HEK293 (cell line): ENCODE results near the gene RACK1.
A peak's percentile ranks its signal among the peaks of the same experiment; 100 is the strongest.

Experiments used
- KLF1 ChIP-seq: fragments of 450-650 bp; formaldehyde crosslinking; IDR thresholded peaks from 2 replicates; pipeline ENCODE4 v1.5.1; 2016; ENCODE audit warnings: missing biosample characterization, missing genetic modification characterization
- ZEB2 ChIP-seq: fragments of 450-650 bp; formaldehyde crosslinking; IDR thresholded peaks from 2 replicates; pipeline ENCODE4 v1.5.1; 2016; ENCODE audit warnings: missing biosample characterization, missing genetic modification characterization
- ZNF146 ChIP-seq: fragments of 450-650 bp; formaldehyde crosslinking; IDR thresholded peaks from 2 replicates; pipeline ENCODE4 v1.5.1; 2016; ENCODE audit warnings: missing biosample characterization, missing genetic modification characterization
- ZNF324 ChIP-seq: fragments of 450-650 bp; formaldehyde crosslinking; IDR thresholded peaks from 2 replicates; pipeline ENCODE4 v1.5.1; 2016; ENCODE audit warnings: missing biosample characterization, missing genetic modification characterization
- ZNF335 ChIP-seq: fragments of 450-650 bp; formaldehyde crosslinking; conservative IDR thresholded peaks from 2 replicates; pipeline ENCODE4 v1.5.1; 2016; ENCODE audit warnings: missing biosample characterization, missing genetic modification characterization
- ZNF394 ChIP-seq: fragments of 450-650 bp; formaldehyde crosslinking; IDR thresholded peaks from 2 replicates; pipeline ENCODE4 v1.5.1; 2016; ENCODE audit warnings: missing biosample characterization, missing genetic modification characterization, mild to moderate bottlenecking, moderate library complexity, borderline replicate concordance
- ZNF501 ChIP-seq: fragments of 450-650 bp; formaldehyde crosslinking; IDR thresholded peaks from 2 replicates; pipeline ENCODE4 v1.5.1; 2016; ENCODE audit warnings: missing biosample characterization, missing genetic modification characterization
- ZNF610 ChIP-seq: fragments of 450-650 bp; formaldehyde crosslinking; IDR thresholded peaks from 2 replicates; pipeline ENCODE4 v1.5.1; 2016; ENCODE audit warnings: missing biosample characterization, missing genetic modification characterization, borderline replicate concordance
- ZNF626 ChIP-seq: fragments of 450-650 bp; sonication (Bioruptor Pico); formaldehyde crosslinking; IDR thresholded peaks from 2 replicates; pipeline ENCODE4 v1.5.1; 2018; ENCODE audit warnings: missing biosample characterization, missing genetic modification characterization, inconsistent platforms
- ZNF677 ChIP-seq: fragments of 450-650 bp; IDR thresholded peaks from 2 replicates; pipeline ENCODE4 v1.5.0; 2018; ENCODE audit warnings: missing biosample characterization, mild to moderate bottlenecking, missing genetic modification characterization, moderate library complexity
- ZNF76 ChIP-seq: fragments of 450-650 bp; formaldehyde crosslinking; IDR thresholded peaks from 2 replicates; pipeline ENCODE4; 2016; ENCODE audit warnings: low read depth, missing biosample characterization, missing genetic modification characterization, borderline replicate concordance
- ZNF776 ChIP-seq: fragments of 450-650 bp; formaldehyde crosslinking; IDR thresholded peaks from 2 replicates; pipeline ENCODE4 v1.5.0; 2017; ENCODE audit warnings: missing biosample characterization, missing genetic modification characterization, borderline replicate concordance
- ZNF785 ChIP-seq: fragments of 450-650 bp; formaldehyde crosslinking; IDR thresholded peaks from 2 replicates; pipeline ENCODE4 v1.5.1; 2016; ENCODE audit warnings: missing biosample characterization, missing genetic modification characterization
- TF ChIP-seq, protein P1 (sequence below): fragments of 450-650 bp; formaldehyde crosslinking; IDR thresholded peaks from 2 replicates; pipeline ENCODE4 v1.5.1; 2016; ENCODE audit warnings: missing biosample characterization, missing genetic modification characterization
- TF ChIP-seq, protein P2 (sequence below): fragments of 450-650 bp; formaldehyde crosslinking; IDR thresholded peaks from 2 replicates; pipeline ENCODE4 v1.5.1; 2016; ENCODE audit warnings: missing biosample characterization, missing genetic modification characterization
- TF ChIP-seq, protein P3 (sequence below): fragments of 450-650 bp; formaldehyde crosslinking; IDR thresholded peaks from 2 replicates; pipeline ENCODE4 v1.5.1; 2016; ENCODE audit warnings: missing biosample characterization, missing genetic modification characterization
- TF ChIP-seq, protein P4 (sequence below): fragments of 450-650 bp; formaldehyde crosslinking; IDR thresholded peaks from 2 replicates; pipeline ENCODE4 v1.5.1; 2016; ENCODE audit warnings: missing biosample characterization, missing genetic modification characterization
- TF ChIP-seq, protein P5 (sequence below): fragments of 450-650 bp; formaldehyde crosslinking; IDR thresholded peaks from 2 replicates; pipeline ENCODE4 v1.5.1; 2016; ENCODE audit warnings: missing biosample characterization, missing genetic modification characterization, borderline replicate concordance
- TF ChIP-seq, protein P6 (sequence below): fragments of 450-650 bp; formaldehyde crosslinking; IDR thresholded peaks from 2 replicates; pipeline ENCODE4 v1.5.1; 2017; ENCODE audit warnings: missing biosample characterization, missing genetic modification characterization
- TF ChIP-seq, protein P7 (sequence below): fragments of 450-650 bp; formaldehyde crosslinking; optimal IDR thresholded peaks from 2 replicates; pipeline ENCODE3; 2016; ENCODE audit warnings: missing biosample characterization, mild to moderate bottlenecking, missing genetic modification characterization

RACK1 gene

DNA sequence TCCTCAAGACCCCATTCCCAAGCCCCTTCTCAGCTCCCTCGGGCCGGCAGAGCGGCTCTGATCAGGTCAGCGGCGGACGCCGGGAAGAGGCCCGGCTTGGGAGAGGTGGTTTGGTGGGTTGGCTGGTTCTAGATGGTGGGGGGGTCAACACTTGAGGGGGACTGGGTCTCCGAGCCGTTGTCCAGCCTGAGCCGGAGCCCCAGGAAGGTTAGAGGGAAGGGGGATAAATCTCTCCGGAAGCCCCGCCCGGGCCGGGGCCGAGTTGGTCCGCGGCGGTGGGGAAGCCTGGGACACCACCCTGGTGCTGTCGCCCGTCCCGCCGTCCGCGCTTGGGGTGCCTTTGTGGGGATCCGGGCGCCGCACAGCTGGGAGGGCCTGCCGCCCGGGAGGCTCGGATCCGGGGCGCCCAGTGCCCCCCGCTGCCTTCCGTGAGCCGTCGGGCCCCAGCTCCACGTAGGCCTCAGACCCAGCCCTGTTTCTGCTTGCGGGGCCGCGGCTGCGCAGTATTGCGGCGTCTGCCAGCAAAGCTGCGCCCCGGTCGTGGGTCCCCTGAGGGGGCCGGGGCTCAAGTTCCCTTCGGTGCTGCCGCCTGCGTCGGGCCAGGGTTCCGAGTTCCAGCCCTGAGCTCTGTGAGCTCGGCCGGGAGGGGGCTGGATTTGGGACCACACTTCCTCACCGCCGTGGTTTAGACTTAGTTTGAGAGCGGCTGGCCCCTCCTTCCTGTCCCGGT is 17.8 kb upstream of the RACK1 start (continued):
- TF ChIP-seq ZNF335 (peak; percentile 6; the same call in 1 of the 2 replicates), ZNF146 (0 out of 2 replicates have a peak, but pooled peaks have one; percentile 3), KLF1 (tag by site-specific recombination) (0 out of 2 replicates have a peak, but pooled peaks have one; percentile 4), ZNF610 (tag by site-specific recombination) (0 out of 2 replicates have a peak, but pooled peaks have one; percentile 74), ZNF501 (tag by site-specific recombination) (0 out of 2 replicates have a peak, but pooled peaks have one; percentile 17), ZNF394 (no peak), ZNF785 (tag by site-specific recombination) (no peak), ZEB2 (0 out of 2 replicates have a peak, but pooled peaks have one; percentile 19), ZNF626 (tag by site-specific recombination) (no peak), ZNF76 (tag by site-specific recombination) (peak; percentile 51; the same call in 1 of the 2 replicates), ZNF776 (tag by site-specific recombination) (no peak), ZNF677 (tag by site-specific recombination) (no peak), ZNF324 (tag by site-specific recombination) (0 out of 2 replicates have a peak, but pooled peaks have one; percentile 6)
- TF ChIP-seq, protein P1, sequence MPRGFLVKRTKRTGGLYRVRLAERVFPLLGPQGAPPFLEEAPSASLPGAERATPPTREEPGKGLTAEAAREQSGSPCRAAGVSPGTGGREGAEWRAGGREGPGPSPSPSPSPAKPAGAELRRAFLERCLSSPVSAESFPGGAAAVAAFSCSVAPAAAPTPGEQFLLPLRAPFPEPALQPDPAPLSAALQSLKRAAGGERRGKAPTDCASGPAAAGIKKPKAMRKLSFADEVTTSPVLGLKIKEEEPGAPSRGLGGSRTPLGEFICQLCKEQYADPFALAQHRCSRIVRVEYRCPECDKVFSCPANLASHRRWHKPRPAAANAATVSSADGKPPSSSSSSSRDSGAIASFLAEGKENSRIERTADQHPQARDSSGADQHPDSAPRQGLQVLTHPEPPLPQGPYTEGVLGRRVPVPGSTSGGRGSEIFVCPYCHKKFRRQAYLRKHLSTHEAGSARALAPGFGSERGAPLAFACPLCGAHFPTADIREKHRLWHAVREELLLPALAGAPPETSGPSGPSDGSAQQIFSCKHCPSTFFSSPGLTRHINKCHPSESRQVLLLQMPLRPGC (tag by site-specific recombination), result no peak
- TF ChIP-seq, protein P2, sequence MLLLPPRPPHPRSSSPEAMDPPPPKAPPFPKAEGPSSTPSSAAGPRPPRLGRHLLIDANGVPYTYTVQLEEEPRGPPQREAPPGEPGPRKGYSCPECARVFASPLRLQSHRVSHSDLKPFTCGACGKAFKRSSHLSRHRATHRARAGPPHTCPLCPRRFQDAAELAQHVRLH (tag by site-specific recombination), result no peak
- TF ChIP-seq, protein P3, sequence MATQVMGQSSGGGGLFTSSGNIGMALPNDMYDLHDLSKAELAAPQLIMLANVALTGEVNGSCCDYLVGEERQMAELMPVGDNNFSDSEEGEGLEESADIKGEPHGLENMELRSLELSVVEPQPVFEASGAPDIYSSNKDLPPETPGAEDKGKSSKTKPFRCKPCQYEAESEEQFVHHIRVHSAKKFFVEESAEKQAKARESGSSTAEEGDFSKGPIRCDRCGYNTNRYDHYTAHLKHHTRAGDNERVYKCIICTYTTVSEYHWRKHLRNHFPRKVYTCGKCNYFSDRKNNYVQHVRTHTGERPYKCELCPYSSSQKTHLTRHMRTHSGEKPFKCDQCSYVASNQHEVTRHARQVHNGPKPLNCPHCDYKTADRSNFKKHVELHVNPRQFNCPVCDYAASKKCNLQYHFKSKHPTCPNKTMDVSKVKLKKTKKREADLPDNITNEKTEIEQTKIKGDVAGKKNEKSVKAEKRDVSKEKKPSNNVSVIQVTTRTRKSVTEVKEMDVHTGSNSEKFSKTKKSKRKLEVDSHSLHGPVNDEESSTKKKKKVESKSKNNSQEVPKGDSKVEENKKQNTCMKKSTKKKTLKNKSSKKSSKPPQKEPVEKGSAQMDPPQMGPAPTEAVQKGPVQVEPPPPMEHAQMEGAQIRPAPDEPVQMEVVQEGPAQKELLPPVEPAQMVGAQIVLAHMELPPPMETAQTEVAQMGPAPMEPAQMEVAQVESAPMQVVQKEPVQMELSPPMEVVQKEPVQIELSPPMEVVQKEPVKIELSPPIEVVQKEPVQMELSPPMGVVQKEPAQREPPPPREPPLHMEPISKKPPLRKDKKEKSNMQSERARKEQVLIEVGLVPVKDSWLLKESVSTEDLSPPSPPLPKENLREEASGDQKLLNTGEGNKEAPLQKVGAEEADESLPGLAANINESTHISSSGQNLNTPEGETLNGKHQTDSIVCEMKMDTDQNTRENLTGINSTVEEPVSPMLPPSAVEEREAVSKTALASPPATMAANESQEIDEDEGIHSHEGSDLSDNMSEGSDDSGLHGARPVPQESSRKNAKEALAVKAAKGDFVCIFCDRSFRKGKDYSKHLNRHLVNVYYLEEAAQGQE (tag by site-specific recombination), result 0 out of 2 replicates have a peak, but pooled peaks have one; percentile 9
- TF ChIP-seq, protein P4, sequence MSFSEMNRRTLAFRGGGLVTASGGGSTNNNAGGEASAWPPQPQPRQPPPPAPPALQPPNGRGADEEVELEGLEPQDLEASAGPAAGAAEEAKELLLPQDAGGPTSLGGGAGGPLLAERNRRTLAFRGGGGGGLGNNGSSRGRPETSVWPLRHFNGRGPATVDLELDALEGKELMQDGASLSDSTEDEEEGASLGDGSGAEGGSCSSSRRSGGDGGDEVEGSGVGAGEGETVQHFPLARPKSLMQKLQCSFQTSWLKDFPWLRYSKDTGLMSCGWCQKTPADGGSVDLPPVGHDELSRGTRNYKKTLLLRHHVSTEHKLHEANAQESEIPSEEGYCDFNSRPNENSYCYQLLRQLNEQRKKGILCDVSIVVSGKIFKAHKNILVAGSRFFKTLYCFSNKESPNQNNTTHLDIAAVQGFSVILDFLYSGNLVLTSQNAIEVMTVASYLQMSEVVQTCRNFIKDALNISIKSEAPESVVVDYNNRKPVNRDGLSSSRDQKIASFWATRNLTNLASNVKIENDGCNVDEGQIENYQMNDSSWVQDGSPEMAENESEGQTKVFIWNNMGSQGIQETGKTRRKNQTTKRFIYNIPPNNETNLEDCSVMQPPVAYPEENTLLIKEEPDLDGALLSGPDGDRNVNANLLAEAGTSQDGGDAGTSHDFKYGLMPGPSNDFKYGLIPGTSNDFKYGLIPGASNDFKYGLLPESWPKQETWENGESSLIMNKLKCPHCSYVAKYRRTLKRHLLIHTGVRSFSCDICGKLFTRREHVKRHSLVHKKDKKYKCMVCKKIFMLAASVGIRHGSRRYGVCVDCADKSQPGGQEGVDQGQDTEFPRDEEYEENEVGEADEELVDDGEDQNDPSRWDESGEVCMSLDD, result peak; percentile 77
- TF ChIP-seq, protein P5, sequence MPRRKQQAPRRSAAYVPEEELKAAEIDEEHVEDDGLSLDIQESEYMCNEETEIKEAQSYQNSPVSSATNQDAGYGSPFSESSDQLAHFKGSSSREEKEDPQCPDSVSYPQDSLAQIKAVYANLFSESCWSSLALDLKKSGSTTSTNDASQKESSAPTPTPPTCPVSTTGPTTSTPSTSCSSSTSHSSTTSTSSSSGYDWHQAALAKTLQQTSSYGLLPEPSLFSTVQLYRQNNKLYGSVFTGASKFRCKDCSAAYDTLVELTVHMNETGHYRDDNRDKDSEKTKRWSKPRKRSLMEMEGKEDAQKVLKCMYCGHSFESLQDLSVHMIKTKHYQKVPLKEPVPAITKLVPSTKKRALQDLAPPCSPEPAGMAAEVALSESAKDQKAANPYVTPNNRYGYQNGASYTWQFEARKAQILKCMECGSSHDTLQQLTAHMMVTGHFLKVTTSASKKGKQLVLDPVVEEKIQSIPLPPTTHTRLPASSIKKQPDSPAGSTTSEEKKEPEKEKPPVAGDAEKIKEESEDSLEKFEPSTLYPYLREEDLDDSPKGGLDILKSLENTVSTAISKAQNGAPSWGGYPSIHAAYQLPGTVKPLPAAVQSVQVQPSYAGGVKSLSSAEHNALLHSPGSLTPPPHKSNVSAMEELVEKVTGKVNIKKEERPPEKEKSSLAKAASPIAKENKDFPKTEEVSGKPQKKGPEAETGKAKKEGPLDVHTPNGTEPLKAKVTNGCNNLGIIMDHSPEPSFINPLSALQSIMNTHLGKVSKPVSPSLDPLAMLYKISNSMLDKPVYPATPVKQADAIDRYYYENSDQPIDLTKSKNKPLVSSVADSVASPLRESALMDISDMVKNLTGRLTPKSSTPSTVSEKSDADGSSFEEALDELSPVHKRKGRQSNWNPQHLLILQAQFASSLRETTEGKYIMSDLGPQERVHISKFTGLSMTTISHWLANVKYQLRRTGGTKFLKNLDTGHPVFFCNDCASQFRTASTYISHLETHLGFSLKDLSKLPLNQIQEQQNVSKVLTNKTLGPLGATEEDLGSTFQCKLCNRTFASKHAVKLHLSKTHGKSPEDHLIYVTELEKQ, result no peak
- TF ChIP-seq, protein P6, sequence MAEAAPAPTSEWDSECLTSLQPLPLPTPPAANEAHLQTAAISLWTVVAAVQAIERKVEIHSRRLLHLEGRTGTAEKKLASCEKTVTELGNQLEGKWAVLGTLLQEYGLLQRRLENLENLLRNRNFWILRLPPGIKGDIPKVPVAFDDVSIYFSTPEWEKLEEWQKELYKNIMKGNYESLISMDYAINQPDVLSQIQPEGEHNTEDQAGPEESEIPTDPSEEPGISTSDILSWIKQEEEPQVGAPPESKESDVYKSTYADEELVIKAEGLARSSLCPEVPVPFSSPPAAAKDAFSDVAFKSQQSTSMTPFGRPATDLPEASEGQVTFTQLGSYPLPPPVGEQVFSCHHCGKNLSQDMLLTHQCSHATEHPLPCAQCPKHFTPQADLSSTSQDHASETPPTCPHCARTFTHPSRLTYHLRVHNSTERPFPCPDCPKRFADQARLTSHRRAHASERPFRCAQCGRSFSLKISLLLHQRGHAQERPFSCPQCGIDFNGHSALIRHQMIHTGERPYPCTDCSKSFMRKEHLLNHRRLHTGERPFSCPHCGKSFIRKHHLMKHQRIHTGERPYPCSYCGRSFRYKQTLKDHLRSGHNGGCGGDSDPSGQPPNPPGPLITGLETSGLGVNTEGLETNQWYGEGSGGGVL (tag by site-specific recombination), result peak; percentile 48; the same call in 1 of the 2 replicates
- TF ChIP-seq, protein P7, sequence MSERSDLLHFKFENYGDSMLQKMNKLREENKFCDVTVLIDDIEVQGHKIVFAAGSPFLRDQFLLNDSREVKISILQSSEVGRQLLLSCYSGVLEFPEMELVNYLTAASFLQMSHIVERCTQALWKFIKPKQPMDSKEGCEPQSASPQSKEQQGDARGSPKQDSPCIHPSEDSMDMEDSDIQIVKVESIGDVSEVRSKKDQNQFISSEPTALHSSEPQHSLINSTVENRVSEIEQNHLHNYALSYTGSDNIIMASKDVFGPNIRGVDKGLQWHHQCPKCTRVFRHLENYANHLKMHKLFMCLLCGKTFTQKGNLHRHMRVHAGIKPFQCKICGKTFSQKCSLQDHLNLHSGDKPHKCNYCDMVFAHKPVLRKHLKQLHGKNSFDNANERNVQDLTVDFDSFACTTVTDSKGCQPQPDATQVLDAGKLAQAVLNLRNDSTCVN (tag by site-specific recombination), result peak; percentile 66
